GM10266 (cell line): Measurements from ENCODE around the gene FBXW11.
"Not testable (repeated sequence)": the region's sequence is repeated elsewhere in the genome, so short reads cannot be mapped to it uniquely, and the experiment has no call there.

Source experiments
- DNase-seq: peaks from one replicate; pipeline ENCODE4 v3.0.0; 2012; ENCODE audit errors: extremely low spot score
- TF ChIP-seq, protein P1 (sequence below): IDR thresholded peaks from 2 replicates; pipeline ENCODE4 v1.5.1; 2012; ENCODE audit warnings: mild to moderate bottlenecking, low read depth; ENCODE audit not compliant: control insufficient read depth, insufficient read depth; ENCODE audit errors: missing control alignments

The FBXW11 gene

DNA sequence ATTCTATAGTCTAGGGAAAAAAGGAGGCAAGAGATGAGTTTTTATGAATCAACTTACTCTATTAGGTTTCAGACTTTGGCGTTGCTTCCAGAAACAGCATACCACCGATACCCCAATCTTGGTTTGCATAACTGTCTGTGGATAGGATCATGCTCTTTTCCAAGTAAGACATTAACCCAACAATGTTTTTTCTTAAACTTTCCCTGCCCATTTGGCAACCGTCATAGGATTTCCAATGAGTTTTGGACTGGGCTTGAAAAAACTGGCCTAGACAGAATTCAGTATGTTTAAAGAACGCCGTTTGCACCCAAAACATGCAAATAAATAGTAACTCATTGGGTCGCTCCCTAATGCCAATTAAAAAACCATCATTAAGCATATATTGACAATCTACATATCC lies 114.8 kb downstream of the FBXW11 start:
- TF ChIP-seq, protein P1, sequence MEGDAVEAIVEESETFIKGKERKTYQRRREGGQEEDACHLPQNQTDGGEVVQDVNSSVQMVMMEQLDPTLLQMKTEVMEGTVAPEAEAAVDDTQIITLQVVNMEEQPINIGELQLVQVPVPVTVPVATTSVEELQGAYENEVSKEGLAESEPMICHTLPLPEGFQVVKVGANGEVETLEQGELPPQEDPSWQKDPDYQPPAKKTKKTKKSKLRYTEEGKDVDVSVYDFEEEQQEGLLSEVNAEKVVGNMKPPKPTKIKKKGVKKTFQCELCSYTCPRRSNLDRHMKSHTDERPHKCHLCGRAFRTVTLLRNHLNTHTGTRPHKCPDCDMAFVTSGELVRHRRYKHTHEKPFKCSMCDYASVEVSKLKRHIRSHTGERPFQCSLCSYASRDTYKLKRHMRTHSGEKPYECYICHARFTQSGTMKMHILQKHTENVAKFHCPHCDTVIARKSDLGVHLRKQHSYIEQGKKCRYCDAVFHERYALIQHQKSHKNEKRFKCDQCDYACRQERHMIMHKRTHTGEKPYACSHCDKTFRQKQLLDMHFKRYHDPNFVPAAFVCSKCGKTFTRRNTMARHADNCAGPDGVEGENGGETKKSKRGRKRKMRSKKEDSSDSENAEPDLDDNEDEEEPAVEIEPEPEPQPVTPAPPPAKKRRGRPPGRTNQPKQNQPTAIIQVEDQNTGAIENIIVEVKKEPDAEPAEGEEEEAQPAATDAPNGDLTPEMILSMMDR: no peak
- DNase-seq: no peak

DNA sequence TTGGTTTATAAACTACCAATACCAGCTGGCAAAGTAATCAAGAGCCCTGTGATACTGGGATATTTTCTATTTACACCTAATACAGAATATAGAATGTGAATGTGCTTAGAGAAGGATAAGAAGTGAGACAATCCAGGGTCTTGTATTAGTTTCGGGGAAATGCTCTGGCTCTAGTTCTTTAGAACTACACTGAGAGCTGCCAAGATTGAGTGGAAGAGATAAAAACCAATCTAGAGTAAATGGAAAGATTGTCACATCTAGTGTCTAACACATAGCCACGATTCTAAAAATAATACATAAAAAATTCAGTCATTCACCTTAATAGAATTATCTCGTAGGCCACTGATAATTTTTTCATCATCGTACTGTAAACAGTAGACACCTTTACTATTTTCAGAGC lies 115.3 kb downstream of the FBXW11 start:
- TF ChIP-seq, protein P1: no peak
- no peak for DNase-seq

DNA sequence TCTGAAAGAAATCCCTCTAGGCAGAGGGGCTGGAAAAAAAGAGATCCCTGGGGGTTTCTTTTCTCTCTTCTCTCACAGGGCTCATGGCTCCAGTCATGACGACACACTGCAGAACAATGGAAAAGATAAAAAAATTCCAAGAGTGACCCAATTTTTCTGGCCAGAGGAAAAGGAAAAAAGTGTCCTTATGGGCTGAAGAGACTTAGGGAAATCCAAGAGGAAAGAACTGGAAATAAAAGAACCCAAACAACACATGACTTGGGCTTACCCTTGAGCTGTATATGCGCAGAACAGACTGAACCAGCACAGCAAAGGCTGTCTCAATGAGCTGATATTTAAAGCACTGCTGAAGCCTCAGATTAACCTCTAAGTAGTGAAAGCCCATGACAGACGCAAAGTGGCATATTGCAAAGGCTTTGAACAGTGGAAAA lies 118.4 kb downstream of the FBXW11 start:
- TF ChIP-seq, protein P1: no peak
- no peak for DNase-seq

DNA sequence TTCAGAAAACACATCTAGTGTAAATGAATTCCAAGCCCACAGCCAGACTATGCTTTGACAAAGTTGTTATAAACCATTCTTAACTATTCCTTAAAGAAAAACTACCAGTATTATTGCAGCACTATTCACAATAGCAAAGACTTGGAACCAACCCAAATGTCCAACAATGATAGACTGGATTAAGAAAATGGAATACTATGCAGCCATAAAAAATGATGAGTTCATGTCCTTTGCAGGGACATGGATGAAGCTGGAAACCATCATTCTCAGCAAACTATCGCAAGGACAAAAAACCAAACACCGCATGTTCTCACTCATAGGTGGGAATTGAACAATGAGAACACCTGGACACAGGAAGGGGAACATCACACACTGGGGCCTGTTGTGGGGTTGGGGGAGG lies 120.4 kb downstream of the FBXW11 start:
- DNase-seq: not testable (repeated sequence)

DNA sequence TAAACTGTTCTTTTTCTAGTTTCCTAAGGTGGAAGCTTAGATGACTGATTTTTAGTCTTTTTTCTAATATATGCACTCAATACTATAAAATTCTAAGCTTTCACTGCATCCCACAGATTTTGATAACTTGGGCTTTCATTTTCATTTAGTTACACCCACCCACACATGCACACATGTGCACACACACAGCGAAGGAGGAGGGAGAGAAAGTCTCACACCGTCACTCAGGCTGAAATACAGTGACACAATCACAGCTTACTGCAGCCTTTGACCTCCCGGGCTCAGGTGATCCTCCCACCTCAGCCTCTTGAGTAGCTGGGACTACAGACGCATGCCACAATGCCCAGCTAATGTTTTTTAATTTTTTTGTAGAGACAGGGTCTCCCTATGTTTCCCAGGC lies 124.3 kb downstream of the FBXW11 start:
- no peak for DNase-seq
- TF ChIP-seq, protein P1: no peak

DNA sequence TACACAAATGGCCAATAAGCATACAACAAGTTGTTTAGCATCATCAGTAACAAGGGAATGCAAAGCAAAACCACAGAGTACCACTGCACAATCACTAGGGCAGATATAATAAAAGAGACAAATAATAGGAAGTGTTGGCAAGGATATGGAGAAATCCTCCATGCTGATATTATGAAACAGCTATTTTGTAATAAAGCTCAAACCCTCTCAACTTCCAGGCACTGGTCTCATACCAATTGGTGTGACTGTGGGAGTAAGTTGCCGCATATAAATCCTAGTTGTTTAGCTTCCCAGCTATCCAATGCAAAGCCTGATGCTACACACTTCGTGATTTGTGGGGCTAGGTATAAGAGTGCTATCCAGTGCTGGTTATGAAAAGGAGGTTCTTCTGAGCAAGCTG lies 132.2 kb downstream of the FBXW11 start:
- TF ChIP-seq, protein P1: no peak
- DNase-seq: no peak

DNA sequence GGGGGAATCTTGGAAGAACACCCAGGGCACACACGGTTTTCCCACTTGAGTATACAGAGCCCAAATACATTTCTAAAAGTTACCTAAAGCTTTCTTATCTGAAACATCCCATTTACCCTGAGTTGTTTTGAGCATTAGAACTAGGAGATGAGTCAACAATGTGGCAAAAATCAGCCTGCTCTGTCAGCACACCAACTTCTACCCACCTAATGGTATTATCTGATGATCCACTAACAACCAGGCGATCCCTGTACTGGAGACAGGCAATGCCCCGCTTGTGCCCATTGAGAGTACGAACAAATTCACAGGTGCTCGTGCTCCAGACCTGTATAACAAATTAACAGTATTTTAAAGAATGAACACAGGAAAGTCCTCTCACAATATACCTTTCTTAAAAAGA lies 133.8 kb downstream of the FBXW11 start:
- DNase-seq: no peak
- TF ChIP-seq, protein P1: no peak

DNA sequence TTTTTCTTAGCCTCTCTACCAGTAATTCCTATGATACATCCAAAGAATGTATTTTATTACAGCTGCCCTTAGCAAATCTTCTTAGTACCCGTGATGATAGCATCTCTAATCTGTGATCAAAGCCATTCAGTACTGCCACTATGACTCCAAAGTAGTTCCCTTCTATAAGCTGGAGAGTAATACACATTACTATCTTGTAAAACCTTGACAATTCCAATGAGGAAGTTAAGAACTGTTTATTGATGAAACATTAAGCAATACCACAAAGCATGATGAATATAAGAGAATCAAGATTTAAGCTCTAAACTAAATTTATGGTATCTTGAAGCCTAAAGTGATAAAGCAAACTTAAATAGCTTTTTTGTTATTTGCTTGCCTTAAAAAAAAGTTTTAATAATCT lies 134.7 kb downstream of the FBXW11 start:
- TF ChIP-seq, protein P1: no peak
- DNase-seq: no peak
